Mucosa of rectum (tissue), 2 donors: ENCODE results near the gene KIF26B.

Experiments
- H3K27ac ChIP-seq, 2 donors: one replicate each; pipeline ENCODE4 v1.7.0; 2013; ENCODE audit warnings: inconsistent platforms in 2 of 2, low read depth in 2 of 2, low read length in 2 of 2
- H3K27me3 ChIP-seq, 2 donors: one replicate each; pipeline ENCODE4 v1.7.0; 2013; ENCODE audit warnings: low read length in 2 of 2; ENCODE audit not compliant: control insufficient read depth in 2 of 2, insufficient read depth in 2 of 2
- H3K36me3 ChIP-seq, 2 donors: one replicate each; pipeline ENCODE4 v1.7.0; 2013; ENCODE audit warnings: low read length in 2 of 2; ENCODE audit not compliant: control insufficient read depth in 2 of 2, insufficient read depth in 2 of 2
- H3K4me1 ChIP-seq, 2 donors: one replicate each; pipeline ENCODE4 v1.7.0; 2013; ENCODE audit warnings: low read length in 2 of 2, mild to moderate bottlenecking in 1 of 2; ENCODE audit not compliant: control insufficient read depth in 2 of 2, insufficient read depth in 2 of 2
- H3K4me3 ChIP-seq, 2 donors: one replicate each; pipeline ENCODE4 v1.7.0; 2013; ENCODE audit warnings: low read length in 2 of 2
- H3K9ac ChIP-seq, 2 donors: one replicate each; pipeline ENCODE4 v1.7.0; 2013; ENCODE audit warnings: low read length in 2 of 2, low read depth in 1 of 2, mild to moderate bottlenecking in 1 of 2
- H3K9me3 ChIP-seq, 2 donors: one replicate each; pipeline ENCODE4 v1.7.0; 2013; ENCODE audit warnings: low read length in 2 of 2; ENCODE audit not compliant: control insufficient read depth in 2 of 2
- donor health status: healthy.
- donor health status: Normal muscosa, but diverticular disease.

The KIF26B gene

DNA sequence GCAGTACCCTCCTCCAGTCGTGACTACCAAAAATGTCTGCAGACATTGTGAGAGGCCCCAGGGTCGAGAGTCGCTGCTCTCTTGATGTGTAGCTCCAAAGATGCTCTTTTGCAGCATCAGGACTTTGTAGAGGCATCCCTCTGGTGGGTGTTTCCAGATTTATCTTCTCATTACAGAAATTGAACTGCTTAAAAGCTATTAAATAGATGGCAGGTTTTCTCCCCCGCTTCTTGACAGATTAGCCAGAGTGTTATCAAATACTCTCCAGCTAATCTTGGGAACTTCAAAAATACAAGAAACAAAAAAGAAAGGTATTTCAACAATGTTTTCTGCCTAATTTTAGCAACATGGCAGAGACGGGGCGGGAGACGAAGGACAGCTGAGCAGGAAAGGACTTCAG is 265.2 kb downstream of the KIF26B start:
- Histone ChIP-seq H3K4me3 (no peak overlapping the region), H3K9me3 (no peaks in the 10 kb centered on the region), H3K27ac (no peak overlapping the region), H3K27me3 (peaks cover 0 to 5% of the 10 kb centered on the region in 2 donors), H3K36me3 (no peaks in the 10 kb centered on the region), H3K9ac (no peak overlapping the region), H3K4me1 (no peaks in the 10 kb centered on the region)

DNA sequence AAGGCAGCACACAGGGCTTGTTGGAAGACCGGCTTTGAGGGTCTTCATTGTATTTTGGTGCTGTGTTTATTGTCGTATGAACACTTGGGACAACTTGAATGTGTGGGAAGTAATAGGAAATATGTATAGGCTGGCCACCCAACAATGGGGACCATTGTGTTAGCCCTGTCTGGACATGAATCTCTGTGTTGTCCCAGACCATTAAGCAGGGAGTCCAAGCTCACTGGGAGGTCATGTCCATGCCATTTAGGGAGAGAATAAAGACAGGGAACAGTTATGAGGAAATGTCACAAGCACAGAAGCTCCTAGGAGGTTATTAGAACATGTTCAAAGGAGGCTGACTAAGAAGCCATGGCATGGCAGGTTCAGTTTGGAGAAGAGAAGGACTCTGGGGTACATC is 266.1 kb downstream of the KIF26B start:
- peaks cover 0 to 5% of the 10 kb centered on the region in 2 donors for H3K27me3 ChIP-seq
- H3K9me3 ChIP-seq, result no peaks in the 10 kb centered on the region
- no peak overlapping the region for H3K9ac ChIP-seq
- H3K4me3 ChIP-seq, result no peak overlapping the region
- H3K36me3 ChIP-seq, result no peaks in the 10 kb centered on the region
- H3K4me1 ChIP-seq, result no peaks in the 10 kb centered on the region
- no peak overlapping the region for H3K27ac ChIP-seq

DNA sequence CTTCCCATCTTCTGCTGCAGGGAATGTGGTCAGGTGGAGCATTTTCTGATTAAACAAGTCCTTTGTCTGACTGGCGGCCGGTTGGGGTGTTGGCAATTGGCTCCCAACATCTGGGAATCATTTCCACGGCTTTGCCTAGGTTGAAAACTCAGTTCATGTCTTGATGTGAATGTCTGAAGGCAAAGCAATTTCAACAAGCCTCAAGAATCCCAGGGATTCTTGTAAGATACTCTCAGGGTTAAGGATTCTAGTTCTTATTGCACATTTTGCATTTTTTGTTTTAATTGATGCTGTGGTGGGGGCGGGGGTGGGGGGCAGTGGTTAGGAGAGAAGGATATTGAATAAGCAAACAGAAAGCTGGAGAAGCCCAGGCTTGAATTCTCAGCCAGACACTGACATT is 273.9 kb downstream of the KIF26B start:
- Histone ChIP-seq H3K4me1 (no peaks in the 10 kb centered on the region), H3K27ac (no peak overlapping the region), H3K9ac (no peak overlapping the region), H3K9me3 (no peaks in the 10 kb centered on the region), H3K27me3 (no peaks in the 10 kb centered on the region), H3K36me3 (no peaks in the 10 kb centered on the region), H3K4me3 (no peak overlapping the region)

DNA sequence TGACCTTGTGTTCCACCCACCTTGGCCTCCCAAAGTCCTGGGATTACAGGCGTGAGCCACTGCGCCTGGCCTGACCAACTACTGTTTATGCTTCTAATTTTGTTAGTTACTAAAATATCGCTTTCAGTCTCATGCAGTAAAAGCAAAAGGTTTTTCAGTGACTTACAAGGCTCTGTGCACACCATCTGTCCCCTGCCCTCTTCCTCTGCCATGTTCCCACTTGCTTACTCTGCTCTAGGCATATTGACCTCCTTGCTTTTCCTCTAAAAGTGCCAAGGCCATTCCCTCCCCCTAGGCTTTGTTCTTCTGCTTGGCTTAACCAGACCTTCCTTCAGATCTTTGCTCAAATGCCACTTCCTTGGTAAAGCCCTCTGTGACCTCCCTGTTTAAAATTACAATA is 276.9 kb downstream of the KIF26B start:
- Histone ChIP-seq H3K36me3 (no peaks in the 10 kb centered on the region), H3K4me1 (no peaks in the 10 kb centered on the region), H3K27ac (no peak overlapping the region), H3K4me3 (no peak overlapping the region), H3K27me3 (no peaks in the 10 kb centered on the region), H3K9ac (no peak overlapping the region), H3K9me3 (no peaks in the 10 kb centered on the region)

DNA sequence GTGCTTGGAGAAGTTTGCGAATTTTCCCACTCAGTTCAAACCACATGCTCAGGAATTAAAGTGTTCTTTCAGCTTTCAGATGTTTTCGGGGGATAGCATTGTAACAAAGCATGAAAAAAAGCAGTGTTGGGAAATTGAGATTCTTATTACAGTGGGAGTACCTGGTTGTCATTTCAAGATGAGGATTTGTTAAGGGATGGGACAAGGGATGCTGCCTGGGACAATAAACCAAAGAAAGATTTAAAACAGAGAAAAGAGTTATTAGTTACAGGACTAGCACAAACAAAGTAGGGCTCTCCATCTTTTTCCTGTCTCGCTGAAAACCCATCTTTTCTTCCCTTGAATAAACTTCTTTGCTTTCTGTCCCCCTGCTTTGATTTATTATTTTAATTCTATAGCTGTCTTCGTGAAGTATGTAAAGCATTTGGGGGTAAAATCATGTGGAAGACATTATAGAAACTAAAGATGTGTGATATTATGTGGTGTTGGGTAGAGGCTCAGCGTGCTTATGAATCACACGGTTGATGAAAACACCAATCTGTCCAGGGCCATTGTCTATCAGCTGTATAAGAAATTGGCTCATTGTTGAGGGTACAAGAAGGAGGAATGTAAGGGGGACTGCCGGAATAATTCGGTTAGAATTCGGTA is 277.6 kb downstream of the KIF26B start:
- no peak overlapping the region for H3K27ac ChIP-seq
- H3K27me3 ChIP-seq, result no peaks in the 10 kb centered on the region
- H3K9ac ChIP-seq, result no peak overlapping the region
- H3K36me3 ChIP-seq, result no peaks in the 10 kb centered on the region
- H3K4me1 ChIP-seq, result no peaks in the 10 kb centered on the region
- no peak overlapping the region for H3K4me3 ChIP-seq
- no peaks in the 10 kb centered on the region for H3K9me3 ChIP-seq

DNA sequence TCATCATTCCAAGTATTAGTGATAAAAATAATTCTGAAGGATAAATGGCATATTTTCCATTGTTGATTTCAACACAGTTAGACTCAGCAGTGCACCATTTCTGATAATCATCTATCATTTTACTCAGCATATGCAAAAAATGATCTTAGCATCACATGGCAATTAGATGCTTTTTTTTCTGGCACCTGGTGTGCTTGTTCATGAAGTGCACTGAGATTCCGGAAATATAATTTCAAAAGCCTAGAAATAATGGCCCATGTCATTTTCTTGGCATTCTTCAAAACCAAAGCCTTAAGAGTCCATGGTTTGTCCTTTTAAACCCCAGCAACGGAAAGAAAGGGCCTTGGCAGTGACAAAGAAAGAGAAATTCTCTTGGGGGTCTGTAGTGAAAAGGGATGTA is 278.8 kb downstream of the KIF26B start:
- no peaks in the 10 kb centered on the region for H3K36me3 ChIP-seq
- no peaks in the 10 kb centered on the region for H3K9me3 ChIP-seq
- no peaks in the 10 kb centered on the region for H3K4me1 ChIP-seq
- no peak overlapping the region for H3K4me3 ChIP-seq
- no peak overlapping the region for H3K27ac ChIP-seq
- H3K9ac ChIP-seq, result no peak overlapping the region
- H3K27me3 ChIP-seq, result peaks cover 2% of the 10 kb centered on the region in 2 donors

DNA sequence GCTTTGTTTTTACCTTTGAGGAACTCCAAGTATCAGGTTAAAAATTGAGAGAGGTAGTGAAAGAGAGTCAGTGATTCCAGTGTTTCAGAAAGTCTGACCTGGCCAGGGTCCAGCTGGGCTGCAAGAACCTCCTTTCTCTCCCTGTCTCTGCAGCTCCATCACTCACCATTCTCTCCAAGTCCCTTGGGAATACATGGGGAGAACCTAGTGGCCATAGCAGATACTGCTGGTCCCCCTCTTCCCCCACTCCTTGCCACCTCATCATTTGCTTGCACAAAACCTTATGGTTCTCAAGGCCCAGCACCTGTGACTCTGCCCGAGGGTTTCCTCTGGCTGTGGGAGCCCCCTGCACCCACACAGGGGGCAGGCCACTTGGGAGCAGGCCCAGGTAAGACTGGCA is 279.5 kb downstream of the KIF26B start:
- no peak overlapping the region for H3K27ac ChIP-seq
- H3K9ac ChIP-seq, result no peak overlapping the region
- H3K9me3 ChIP-seq, result no peaks in the 10 kb centered on the region
- peaks cover 2 to 5% of the 10 kb centered on the region in 2 donors for H3K27me3 ChIP-seq
- no peaks in the 10 kb centered on the region for H3K36me3 ChIP-seq
- no peak overlapping the region for H3K4me3 ChIP-seq
- no peaks in the 10 kb centered on the region for H3K4me1 ChIP-seq

DNA sequence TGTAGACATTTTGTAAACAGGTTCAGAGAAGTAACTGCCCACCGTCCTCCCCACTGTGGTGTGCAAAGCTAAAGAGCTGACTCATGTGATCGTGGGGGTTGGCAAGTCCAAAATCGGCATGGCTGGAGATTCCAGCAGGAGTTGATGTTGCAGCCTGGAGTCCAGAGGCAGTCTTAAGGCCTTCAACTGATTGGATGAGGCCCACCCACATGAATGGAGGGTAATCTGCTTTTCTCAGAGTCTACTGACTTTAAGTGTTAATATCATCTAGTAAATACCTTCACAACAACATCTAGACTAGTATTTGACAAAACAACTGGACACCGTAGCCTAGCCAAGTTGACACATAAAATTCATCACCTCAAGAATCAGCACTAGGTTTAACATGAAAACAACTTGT is 281.6 kb downstream of the KIF26B start:
- H3K9ac ChIP-seq, result no peak overlapping the region
- H3K9me3 ChIP-seq, result no peaks in the 10 kb centered on the region
- H3K36me3 ChIP-seq, result no peaks in the 10 kb centered on the region
- no peaks in the 10 kb centered on the region for H3K4me1 ChIP-seq
- peaks cover 6 to 13% of the 10 kb centered on the region in 2 donors for H3K27me3 ChIP-seq
- no peak overlapping the region for H3K27ac ChIP-seq
- H3K4me3 ChIP-seq, result no peak overlapping the region

DNA sequence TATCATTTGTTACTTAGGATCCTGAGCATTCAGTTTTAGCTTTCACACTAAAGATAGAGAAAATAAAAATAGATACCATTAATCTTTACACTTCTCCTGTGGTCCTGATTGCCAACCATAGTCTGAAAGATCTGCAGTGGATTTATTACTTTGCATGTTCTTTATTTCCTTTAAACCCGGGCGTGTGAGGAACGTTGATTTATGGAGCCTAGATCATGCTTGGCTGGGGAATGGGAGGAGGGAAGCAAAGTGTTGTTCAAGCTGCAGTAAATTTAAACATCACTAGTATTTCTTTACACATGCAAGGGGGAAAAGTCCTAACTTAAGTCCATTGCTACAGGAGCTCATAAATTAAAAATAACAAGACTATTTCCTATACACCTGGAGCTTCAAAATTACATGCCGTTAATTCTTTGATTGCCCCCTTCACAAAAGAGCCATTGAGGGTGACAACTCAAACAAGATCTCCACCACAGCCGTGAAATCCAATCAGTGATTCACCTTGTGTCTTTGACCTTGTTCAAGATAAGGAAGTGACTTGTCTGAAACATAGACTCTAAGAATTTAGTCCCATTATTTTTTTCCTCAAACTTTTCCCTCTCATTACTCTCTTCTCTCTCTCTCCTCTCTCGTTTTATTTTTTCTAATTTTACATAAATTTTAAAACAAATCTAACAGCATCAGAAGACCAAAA is 282.7 kb downstream of the KIF26B start:
- no peak overlapping the region for H3K9ac ChIP-seq
- no peak overlapping the region for H3K27ac ChIP-seq
- H3K36me3 ChIP-seq, result no peaks in the 10 kb centered on the region
- peaks cover 6 to 13% of the 10 kb centered on the region in 2 donors for H3K27me3 ChIP-seq
- no peaks in the 10 kb centered on the region for H3K4me1 ChIP-seq
- no peak overlapping the region for H3K4me3 ChIP-seq
- H3K9me3 ChIP-seq, result no peaks in the 10 kb centered on the region

DNA sequence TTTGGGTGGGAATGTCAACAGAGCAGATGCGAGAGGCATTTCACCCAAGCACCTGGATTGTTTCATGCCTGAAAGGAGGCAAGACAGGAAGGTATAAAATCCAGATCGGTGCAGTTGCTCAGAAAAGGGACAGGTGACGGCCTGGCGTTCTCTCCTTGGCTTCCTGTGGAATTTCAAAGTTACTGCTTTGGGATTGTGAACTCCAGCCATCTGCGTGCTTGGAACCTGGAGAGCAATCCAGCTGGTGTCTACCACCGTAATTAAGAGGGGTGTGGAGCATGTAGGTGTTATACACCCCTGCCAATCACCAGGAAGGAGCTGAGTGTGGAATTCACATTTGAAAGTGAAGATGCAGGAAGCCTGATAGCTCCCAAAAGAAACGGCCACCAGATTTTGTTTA is 286.1 kb downstream of the KIF26B start:
- Histone ChIP-seq H3K27me3 (peaks cover 6 to 13% of the 10 kb centered on the region in 2 donors), H3K4me1 (no peaks in the 10 kb centered on the region), H3K4me3 (no peak overlapping the region), H3K27ac (no peak overlapping the region), H3K9me3 (no peaks in the 10 kb centered on the region), H3K9ac (no peak overlapping the region), H3K36me3 (no peaks in the 10 kb centered on the region)
